Measurements from ENCODE around the gene TUBGCP2. TPM values are rescaled to one million over a fixed set of nuclear protein-coding genes. Genes with fewer than 3 reads are reported as not detected.

TUBGCP2 gene
- total RNA-seq, 1 donor, result 60.8 TPM

- no peak for DNase-seq (ENCODE audit: insufficient read length, low spot score, missing footprints)
- no peaks in the 10 kb centered on the region for H3K36me3 ChIP-seq (ENCODE audit: insufficient read depth, low read length)
- H3K79me2 ChIP-seq (ENCODE audit: insufficient read depth, low read length), result no peaks in the 10 kb centered on the region
- H3K4me2 ChIP-seq (ENCODE audit: insufficient read depth, low read length), result no peak overlapping the region
- H3K9me3 ChIP-seq (ENCODE audit: low read depth, low read length), result no peaks in the 10 kb centered on the region
- H2AFZ ChIP-seq (ENCODE audit: low read length), result no peak overlapping the region
- H3K27me3 ChIP-seq (ENCODE audit: insufficient read depth, low read length), result peaks cover 7% of the 10 kb centered on the region
- no peak for TF ChIP-seq CTCF (IDR thresholded peaks at IDR 0.05; ENCODE audit: extremely low read depth, low read depth, low read length)
- no peak overlapping the region for H3K4me3 ChIP-seq (ENCODE audit: insufficient read depth, low read length)
- no peak overlapping the region for H3K27ac ChIP-seq (ENCODE audit: low read depth, low read length)
- H3K4me1 ChIP-seq (ENCODE audit: insufficient read depth, low read length), result peaks cover 23% of the 10 kb centered on the region
- peaks cover 3% of the 10 kb centered on the region for H4K20me1 ChIP-seq (ENCODE audit: insufficient read depth, low read length)
These were observed 46.0 kb downstream of the TUBGCP2 start for GRCh38 chr10:133262696-133263095.

GRCh38 chr10:133261726-133262325, 46.8 kb downstream of the TUBGCP2 start:
- H3K36me3 ChIP-seq (ENCODE audit: insufficient read depth, low read length), result no peaks in the 10 kb centered on the region
- TF ChIP-seq CTCF (IDR thresholded peaks at IDR 0.05; ENCODE audit: extremely low read depth, low read depth, low read length), result no peak
- peak overlapping the region; percentile 84 for H3K4me2 ChIP-seq (ENCODE audit: insufficient read depth, low read length)
- H4K20me1 ChIP-seq (ENCODE audit: insufficient read depth, low read length), result peaks cover 3% of the 10 kb centered on the region
- peak overlapping the region; percentile 65 for H2AFZ ChIP-seq (ENCODE audit: low read length)
- H3K4me3 ChIP-seq (ENCODE audit: insufficient read depth, low read length), result peak overlapping the region; percentile 73
- no peak overlapping the region for H3K27ac ChIP-seq (ENCODE audit: low read depth, low read length)
- peaks cover 23% of the 10 kb centered on the region for H3K4me1 ChIP-seq (ENCODE audit: insufficient read depth, low read length)
- no peaks in the 10 kb centered on the region for H3K79me2 ChIP-seq (ENCODE audit: insufficient read depth, low read length)
- DNase-seq (ENCODE audit: insufficient read length, low spot score, missing footprints), result peak; percentile 98
- no peaks in the 10 kb centered on the region for H3K9me3 ChIP-seq (ENCODE audit: low read depth, low read length)
- peaks cover 7% of the 10 kb centered on the region for H3K27me3 ChIP-seq (ENCODE audit: insufficient read depth, low read length)

- Histone ChIP-seq H3K27ac (ENCODE audit: low read depth, low read length) (no peak overlapping the region), H3K4me3 (ENCODE audit: insufficient read depth, low read length) (peak overlapping the region; percentile 73), H3K27me3 (ENCODE audit: insufficient read depth, low read length) (peaks cover 7% of the 10 kb centered on the region), H2AFZ (ENCODE audit: low read length) (peak overlapping the region; percentile 65), H3K36me3 (ENCODE audit: insufficient read depth, low read length) (no peaks in the 10 kb centered on the region), H3K4me2 (ENCODE audit: insufficient read depth, low read length) (peak overlapping the region; percentile 84), H3K4me1 (ENCODE audit: insufficient read depth, low read length) (peaks cover 23% of the 10 kb centered on the region), H4K20me1 (ENCODE audit: insufficient read depth, low read length) (peaks cover 3% of the 10 kb centered on the region), H3K9me3 (ENCODE audit: low read depth, low read length) (no peaks in the 10 kb centered on the region), H3K79me2 (ENCODE audit: insufficient read depth, low read length) (no peaks in the 10 kb centered on the region)
- DNase-seq (ENCODE audit: insufficient read length, low spot score, missing footprints), result peak; percentile 94
- TF ChIP-seq CTCF (IDR thresholded peaks at IDR 0.05; ENCODE audit: extremely low read depth, low read depth, low read length), result no peak
These were observed 47.6 kb downstream of the TUBGCP2 start for GRCh38 chr10:133260895-133261725.

- Histone ChIP-seq H3K9me3 (ENCODE audit: low read depth, low read length) (no peaks in the 10 kb centered on the region), H4K20me1 (ENCODE audit: insufficient read depth, low read length) (peaks cover 3% of the 10 kb centered on the region), H3K4me3 (ENCODE audit: insufficient read depth, low read length) (peak overlapping the region; percentile 24), H3K27ac (ENCODE audit: low read depth, low read length) (peak overlapping the region; percentile 78), H3K79me2 (ENCODE audit: insufficient read depth, low read length) (no peaks in the 10 kb centered on the region), H3K36me3 (ENCODE audit: insufficient read depth, low read length) (no peaks in the 10 kb centered on the region), H3K4me1 (ENCODE audit: insufficient read depth, low read length) (peaks cover 23% of the 10 kb centered on the region), H3K4me2 (ENCODE audit: insufficient read depth, low read length) (peak overlapping the region; percentile 19), H2AFZ (ENCODE audit: low read length) (peak overlapping the region; percentile 16), H3K27me3 (ENCODE audit: insufficient read depth, low read length) (peaks cover 7% of the 10 kb centered on the region)
- no peak for DNase-seq (ENCODE audit: insufficient read length, low spot score, missing footprints)
- TF ChIP-seq CTCF (IDR thresholded peaks at IDR 0.05; ENCODE audit: extremely low read depth, low read depth, low read length), result no peak
These were observed 49.1 kb downstream of the TUBGCP2 start for GRCh38 chr10:133259602-133259989.
